ENCODE results near the gene ARHGAP6.
"Not testable (repeated sequence)": the region's sequence is repeated elsewhere in the genome, so short reads cannot be mapped to it uniquely, and the experiment has no call there.

GRCh38 chrX:11614253-11614652 lies 51.5 kb downstream of the ARHGAP6 start:
- TF ChIP-seq POLR2A, CTCF (IDR thresholded peaks at IDR 0.05): not testable (repeated sequence)
